GM23338 (cell line): ENCODE data around the gene FLOT2.

Source experiments
- CREB1 ChIP-seq: fragments of 250-450 bp; sonication (Bioruptor Pico); IDR thresholded peaks from 2 replicates; pipeline ENCODE4 v1.5.0; 2020; ENCODE audit warnings: low read depth, mild to moderate bottlenecking, moderate library complexity
- EZH2 ChIP-seq: fragments of 200-600 bp; sonication (generic); IDR thresholded peaks from one replicate; pipeline ENCODE4 v1.8.0; 2017; ENCODE audit warnings: antibody characterized with exemption, mild to moderate bottlenecking, low read depth; ENCODE audit not compliant: unreplicated experiment
- EZH2phosphoT487 ChIP-seq: fragments of 200-600 bp; sonication (generic); IDR thresholded peaks from one replicate; pipeline ENCODE4 v1.8.1; 2018; ENCODE audit warnings: antibody characterized with exemption; ENCODE audit not compliant: unreplicated experiment
- JUNB ChIP-seq: IDR thresholded peaks from one replicate; pipeline ENCODE4 v1.6.1; 2016; ENCODE audit warnings: antibody characterized with exemption; ENCODE audit not compliant: unreplicated experiment
- POLR2AphosphoS5 ChIP-seq: IDR thresholded peaks from 2 replicates; pipeline ENCODE4 v1.6.1; 2016; ENCODE audit warnings: antibody characterized with exemption, low read depth
- STAT1 ChIP-seq: IDR thresholded peaks from one replicate; pipeline ENCODE4 v1.6.1; 2016; ENCODE audit warnings: antibody characterized with exemption; ENCODE audit not compliant: unreplicated experiment
- ZNF331 ChIP-seq: fragments of 250-450 bp; sonication (Bioruptor Pico); IDR thresholded peaks from 2 replicates; pipeline ENCODE4 v1.5.0; 2020; ENCODE audit warnings: low read depth, mild to moderate bottlenecking, moderate library complexity
- TF ChIP-seq, protein P1 (sequence below), 2 experiments: fragments of 200-600 bp in 1 of 2; sonication (generic) in 1 of 2; conservative IDR thresholded peaks; 2 replicates each; pipeline versions ENCODE4 v1.5.1 to v1.6.1; 2016 to 2017; ENCODE audit warnings: antibody characterized with exemption in 2 of 2, low read depth in 2 of 2, mild to moderate bottlenecking in 2 of 2, moderate library complexity in 1 of 2
- TF ChIP-seq, protein P2 (sequence below): IDR thresholded peaks from 2 replicates; pipeline ENCODE4 v1.6.1; 2016; ENCODE audit warnings: antibody characterized with exemption
- TF ChIP-seq, protein P3 (sequence below): IDR thresholded peaks from one replicate; pipeline ENCODE4 v1.6.1; 2018; ENCODE audit warnings: antibody characterized with exemption; ENCODE audit not compliant: unreplicated experiment
- TF ChIP-seq, protein P4 (sequence below): fragments of 250-450 bp; sonication (Bioruptor Pico); IDR thresholded peaks from 2 replicates; pipeline ENCODE4 v1.5.0; 2020; ENCODE audit warnings: mild to moderate bottlenecking, moderate library complexity

DNA sequence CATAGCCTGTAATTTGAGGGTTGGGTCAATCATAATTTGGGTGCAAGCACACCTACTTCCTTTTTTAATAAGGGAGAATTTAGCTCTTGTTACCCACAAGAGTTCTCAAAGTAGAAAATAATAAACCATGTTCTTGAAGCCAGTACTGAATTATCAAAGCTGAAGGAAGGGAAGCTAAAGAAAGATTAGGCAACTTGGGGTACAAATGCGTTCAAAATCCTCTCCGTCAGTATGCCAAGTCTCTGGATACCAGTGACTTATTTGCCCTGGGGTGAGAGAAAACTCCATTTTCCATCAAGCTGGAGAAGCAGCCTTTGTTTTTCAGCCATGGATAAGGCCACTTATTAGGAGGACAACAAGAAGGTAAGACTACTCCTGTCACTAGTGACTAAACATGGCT lies 28.8 kb upstream of the FLOT2 start:
- TF ChIP-seq, protein P1, sequence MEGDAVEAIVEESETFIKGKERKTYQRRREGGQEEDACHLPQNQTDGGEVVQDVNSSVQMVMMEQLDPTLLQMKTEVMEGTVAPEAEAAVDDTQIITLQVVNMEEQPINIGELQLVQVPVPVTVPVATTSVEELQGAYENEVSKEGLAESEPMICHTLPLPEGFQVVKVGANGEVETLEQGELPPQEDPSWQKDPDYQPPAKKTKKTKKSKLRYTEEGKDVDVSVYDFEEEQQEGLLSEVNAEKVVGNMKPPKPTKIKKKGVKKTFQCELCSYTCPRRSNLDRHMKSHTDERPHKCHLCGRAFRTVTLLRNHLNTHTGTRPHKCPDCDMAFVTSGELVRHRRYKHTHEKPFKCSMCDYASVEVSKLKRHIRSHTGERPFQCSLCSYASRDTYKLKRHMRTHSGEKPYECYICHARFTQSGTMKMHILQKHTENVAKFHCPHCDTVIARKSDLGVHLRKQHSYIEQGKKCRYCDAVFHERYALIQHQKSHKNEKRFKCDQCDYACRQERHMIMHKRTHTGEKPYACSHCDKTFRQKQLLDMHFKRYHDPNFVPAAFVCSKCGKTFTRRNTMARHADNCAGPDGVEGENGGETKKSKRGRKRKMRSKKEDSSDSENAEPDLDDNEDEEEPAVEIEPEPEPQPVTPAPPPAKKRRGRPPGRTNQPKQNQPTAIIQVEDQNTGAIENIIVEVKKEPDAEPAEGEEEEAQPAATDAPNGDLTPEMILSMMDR (conservative IDR thresholded peaks at IDR 0.05; ENCODE audit: low read depth in 2 of 2): no peak
- TF ChIP-seq, protein P2, sequence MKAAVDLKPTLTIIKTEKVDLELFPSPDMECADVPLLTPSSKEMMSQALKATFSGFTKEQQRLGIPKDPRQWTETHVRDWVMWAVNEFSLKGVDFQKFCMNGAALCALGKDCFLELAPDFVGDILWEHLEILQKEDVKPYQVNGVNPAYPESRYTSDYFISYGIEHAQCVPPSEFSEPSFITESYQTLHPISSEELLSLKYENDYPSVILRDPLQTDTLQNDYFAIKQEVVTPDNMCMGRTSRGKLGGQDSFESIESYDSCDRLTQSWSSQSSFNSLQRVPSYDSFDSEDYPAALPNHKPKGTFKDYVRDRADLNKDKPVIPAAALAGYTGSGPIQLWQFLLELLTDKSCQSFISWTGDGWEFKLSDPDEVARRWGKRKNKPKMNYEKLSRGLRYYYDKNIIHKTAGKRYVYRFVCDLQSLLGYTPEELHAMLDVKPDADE: no peak
- TF ChIP-seq EZH2phosphoT487: no peak
- TF ChIP-seq EZH2: no peak
- TF ChIP-seq STAT1: no peak
- TF ChIP-seq, protein P3, sequence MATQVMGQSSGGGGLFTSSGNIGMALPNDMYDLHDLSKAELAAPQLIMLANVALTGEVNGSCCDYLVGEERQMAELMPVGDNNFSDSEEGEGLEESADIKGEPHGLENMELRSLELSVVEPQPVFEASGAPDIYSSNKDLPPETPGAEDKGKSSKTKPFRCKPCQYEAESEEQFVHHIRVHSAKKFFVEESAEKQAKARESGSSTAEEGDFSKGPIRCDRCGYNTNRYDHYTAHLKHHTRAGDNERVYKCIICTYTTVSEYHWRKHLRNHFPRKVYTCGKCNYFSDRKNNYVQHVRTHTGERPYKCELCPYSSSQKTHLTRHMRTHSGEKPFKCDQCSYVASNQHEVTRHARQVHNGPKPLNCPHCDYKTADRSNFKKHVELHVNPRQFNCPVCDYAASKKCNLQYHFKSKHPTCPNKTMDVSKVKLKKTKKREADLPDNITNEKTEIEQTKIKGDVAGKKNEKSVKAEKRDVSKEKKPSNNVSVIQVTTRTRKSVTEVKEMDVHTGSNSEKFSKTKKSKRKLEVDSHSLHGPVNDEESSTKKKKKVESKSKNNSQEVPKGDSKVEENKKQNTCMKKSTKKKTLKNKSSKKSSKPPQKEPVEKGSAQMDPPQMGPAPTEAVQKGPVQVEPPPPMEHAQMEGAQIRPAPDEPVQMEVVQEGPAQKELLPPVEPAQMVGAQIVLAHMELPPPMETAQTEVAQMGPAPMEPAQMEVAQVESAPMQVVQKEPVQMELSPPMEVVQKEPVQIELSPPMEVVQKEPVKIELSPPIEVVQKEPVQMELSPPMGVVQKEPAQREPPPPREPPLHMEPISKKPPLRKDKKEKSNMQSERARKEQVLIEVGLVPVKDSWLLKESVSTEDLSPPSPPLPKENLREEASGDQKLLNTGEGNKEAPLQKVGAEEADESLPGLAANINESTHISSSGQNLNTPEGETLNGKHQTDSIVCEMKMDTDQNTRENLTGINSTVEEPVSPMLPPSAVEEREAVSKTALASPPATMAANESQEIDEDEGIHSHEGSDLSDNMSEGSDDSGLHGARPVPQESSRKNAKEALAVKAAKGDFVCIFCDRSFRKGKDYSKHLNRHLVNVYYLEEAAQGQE: no peak
- no peak for TF ChIP-seq JUNB
- no peak for TF ChIP-seq POLR2AphosphoS5
- no peak for TF ChIP-seq CREB1 (CRISPR knock-in tag)
- TF ChIP-seq, protein P4, sequence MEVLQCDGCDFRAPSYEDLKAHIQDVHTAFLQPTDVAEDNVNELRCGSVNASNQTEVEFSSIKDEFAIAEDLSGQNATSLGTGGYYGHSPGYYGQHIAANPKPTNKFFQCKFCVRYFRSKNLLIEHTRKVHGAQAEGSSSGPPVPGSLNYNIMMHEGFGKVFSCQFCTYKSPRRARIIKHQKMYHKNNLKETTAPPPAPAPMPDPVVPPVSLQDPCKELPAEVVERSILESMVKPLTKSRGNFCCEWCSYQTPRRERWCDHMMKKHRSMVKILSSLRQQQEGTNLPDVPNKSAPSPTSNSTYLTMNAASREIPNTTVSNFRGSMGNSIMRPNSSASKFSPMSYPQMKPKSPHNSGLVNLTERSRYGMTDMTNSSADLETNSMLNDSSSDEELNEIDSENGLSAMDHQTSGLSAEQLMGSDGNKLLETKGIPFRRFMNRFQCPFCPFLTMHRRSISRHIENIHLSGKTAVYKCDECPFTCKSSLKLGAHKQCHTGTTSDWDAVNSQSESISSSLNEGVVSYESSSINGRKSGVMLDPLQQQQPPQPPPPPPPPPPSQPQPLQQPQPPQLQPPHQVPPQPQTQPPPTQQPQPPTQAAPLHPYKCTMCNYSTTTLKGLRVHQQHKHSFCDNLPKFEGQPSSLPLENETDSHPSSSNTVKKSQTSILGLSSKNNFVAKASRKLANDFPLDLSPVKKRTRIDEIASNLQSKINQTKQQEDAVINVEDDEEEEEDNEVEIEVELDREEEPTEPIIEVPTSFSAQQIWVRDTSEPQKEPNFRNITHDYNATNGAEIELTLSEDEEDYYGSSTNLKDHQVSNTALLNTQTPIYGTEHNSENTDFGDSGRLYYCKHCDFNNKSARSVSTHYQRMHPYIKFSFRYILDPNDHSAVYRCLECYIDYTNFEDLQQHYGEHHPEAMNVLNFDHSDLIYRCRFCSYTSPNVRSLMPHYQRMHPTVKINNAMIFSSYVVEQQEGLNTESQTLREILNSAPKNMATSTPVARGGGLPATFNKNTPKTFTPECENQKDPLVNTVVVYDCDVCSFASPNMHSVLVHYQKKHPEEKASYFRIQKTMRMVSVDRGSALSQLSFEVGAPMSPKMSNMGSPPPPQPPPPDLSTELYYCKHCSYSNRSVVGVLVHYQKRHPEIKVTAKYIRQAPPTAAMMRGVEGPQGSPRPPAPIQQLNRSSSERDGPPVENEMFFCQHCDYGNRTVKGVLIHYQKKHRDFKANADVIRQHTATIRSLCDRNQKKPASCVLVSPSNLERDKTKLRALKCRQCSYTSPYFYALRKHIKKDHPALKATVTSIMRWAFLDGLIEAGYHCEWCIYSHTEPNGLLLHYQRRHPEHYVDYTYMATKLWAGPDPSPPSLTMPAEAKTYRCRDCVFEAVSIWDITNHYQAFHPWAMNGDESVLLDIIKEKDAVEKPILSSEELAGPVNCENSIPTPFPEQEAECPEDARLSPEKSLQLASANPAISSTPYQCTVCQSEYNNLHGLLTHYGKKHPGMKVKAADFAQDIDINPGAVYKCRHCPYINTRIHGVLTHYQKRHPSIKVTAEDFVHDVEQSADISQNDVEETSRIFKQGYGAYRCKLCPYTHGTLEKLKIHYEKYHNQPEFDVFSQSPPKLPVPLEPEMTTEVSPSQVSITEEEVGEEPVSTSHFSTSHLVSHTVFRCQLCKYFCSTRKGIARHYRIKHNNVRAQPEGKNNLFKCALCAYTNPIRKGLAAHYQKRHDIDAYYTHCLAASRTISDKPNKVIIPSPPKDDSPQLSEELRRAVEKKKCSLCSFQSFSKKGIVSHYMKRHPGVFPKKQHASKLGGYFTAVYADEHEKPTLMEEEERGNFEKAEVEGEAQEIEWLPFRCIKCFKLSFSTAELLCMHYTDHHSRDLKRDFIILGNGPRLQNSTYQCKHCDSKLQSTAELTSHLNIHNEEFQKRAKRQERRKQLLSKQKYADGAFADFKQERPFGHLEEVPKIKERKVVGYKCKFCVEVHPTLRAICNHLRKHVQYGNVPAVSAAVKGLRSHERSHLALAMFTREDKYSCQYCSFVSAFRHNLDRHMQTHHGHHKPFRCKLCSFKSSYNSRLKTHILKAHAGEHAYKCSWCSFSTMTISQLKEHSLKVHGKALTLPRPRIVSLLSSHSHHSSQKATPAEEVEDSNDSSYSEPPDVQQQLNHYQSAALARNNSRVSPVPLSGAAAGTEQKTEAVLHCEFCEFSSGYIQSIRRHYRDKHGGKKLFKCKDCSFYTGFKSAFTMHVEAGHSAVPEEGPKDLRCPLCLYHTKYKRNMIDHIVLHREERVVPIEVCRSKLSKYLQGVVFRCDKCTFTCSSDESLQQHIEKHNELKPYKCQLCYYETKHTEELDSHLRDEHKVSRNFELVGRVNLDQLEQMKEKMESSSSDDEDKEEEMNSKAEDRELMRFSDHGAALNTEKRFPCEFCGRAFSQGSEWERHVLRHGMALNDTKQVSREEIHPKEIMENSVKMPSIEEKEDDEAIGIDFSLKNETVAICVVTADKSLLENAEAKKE: no peak
- TF ChIP-seq ZNF331 (CRISPR knock-in tag): no peak
